HG03571 (cell line): ENCODE measurements around the gene DLGAP1.
"Not testable (repeated sequence)": the region's sequence is repeated elsewhere in the genome, so short reads cannot be mapped to it uniquely, and the experiment has no call there.

Experiments
- ATAC-seq: cut with Tn5 transposase; IDR thresholded peaks from one replicate; pipeline ENCODE4 v1.9.1; 2021; ENCODE audit not compliant: unreplicated experiment

Gene DLGAP1

GRCh38 chr18:3493501-3494244 is 961.4 kb downstream of the DLGAP1 start:
- ATAC-seq = no peak

GRCh38 chr18:3492721-3493120 is 962.4 kb downstream of the DLGAP1 start:
- no peak for ATAC-seq

- ATAC-seq = no peak
Measured at GRCh38 chr18:3491981-3492555, 963.0 kb downstream of the DLGAP1 start.

GRCh38 chr18:3489462-3489861 is 965.6 kb downstream of the DLGAP1 start:
- ATAC-seq = no peak

GRCh38 chr18:3486512-3486911 is 968.6 kb downstream of the DLGAP1 start:
- no peak for ATAC-seq

- ATAC-seq = peak; percentile 44
Measured at GRCh38 chr18:3485153-3486149, 969.7 kb downstream of the DLGAP1 start.

GRCh38 chr18:3482258-3482657 is 972.8 kb downstream of the DLGAP1 start:
- ATAC-seq = no peak

GRCh38 chr18:3481696-3482210 is 973.4 kb downstream of the DLGAP1 start:
- ATAC-seq = no peak

GRCh38 chr18:3480827-3481573 is 974.1 kb downstream of the DLGAP1 start:
- no peak for ATAC-seq

- no peak for ATAC-seq
Measured at GRCh38 chr18:3479978-3480509, 975.1 kb downstream of the DLGAP1 start.

- no peak for ATAC-seq
Measured at GRCh38 chr18:3478262-3478978, 976.7 kb downstream of the DLGAP1 start.

- ATAC-seq = peak; percentile 95
Measured at GRCh38 chr18:3472681-3473544, 982.2 kb downstream of the DLGAP1 start.

GRCh38 chr18:3472121-3472520 is 983.0 kb downstream of the DLGAP1 start:
- not testable (repeated sequence) for ATAC-seq

GRCh38 chr18:3471141-3471648 is 983.9 kb downstream of the DLGAP1 start:
- ATAC-seq = no peak

GRCh38 chr18:3468833-3469232 is 986.3 kb downstream of the DLGAP1 start:
- no peak for ATAC-seq

GRCh38 chr18:3468066-3468705 is 986.9 kb downstream of the DLGAP1 start:
- no peak for ATAC-seq

- no peak for ATAC-seq
Measured at GRCh38 chr18:3466872-3467271, 988.2 kb downstream of the DLGAP1 start.

GRCh38 chr18:3466045-3466444 is 989.1 kb downstream of the DLGAP1 start:
- no peak for ATAC-seq
